Stimulated activated CD4-positive, alpha-beta T cell treated with anti-CD3 and anti-CD28 coated beads, Interleukin-1b, Interleukin-23, amount 100 ng/mL, for 48 hours (primary cell): Measurements from ENCODE around the gene BICC1.

Experiments
- DNase-seq: peaks from one replicate; pipeline ENCODE4 v3.0.0-alpha.2; 2020

Gene BICC1

DNA sequence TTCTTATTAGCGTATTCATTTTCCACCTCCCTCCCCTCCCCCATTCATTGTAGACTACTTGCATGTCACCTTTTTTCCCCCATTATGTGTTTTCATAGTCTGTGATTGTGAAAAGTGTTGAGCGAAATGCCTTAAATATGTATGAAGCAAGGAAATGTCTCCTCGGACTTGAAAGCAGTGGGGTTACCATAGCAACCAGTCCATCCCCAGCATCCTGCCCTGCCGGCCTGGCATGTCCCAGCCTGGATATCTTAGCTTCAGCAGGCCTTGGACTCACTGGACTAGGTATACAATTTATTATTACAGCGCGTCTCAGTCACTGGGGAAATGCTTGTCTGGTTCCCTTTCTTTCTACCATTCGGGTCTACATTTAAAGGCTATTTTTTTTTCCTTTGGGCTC, 283.6 kb downstream of the BICC1 start:
- DNase-seq: no peak

DNA sequence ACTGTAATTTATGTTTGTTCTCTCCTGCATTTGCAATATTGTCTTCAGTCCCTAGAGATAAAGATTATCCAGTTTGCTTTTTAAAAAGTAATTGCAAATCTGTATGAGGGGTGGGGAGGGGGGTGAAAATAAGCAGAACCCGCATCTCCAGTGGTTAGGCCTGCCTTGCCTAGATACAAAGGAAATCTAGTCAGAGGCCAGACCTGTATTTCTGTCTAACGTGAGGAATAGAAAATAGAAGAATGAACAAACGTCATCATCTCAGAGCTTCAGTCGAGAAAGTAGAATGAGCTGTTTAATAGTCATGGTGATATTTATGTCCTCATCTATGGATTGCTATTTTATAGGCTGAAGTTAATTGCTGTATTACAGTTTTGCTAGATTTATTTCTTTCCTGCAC, 284.2 kb downstream of the BICC1 start:
- DNase-seq: no peak

DNA sequence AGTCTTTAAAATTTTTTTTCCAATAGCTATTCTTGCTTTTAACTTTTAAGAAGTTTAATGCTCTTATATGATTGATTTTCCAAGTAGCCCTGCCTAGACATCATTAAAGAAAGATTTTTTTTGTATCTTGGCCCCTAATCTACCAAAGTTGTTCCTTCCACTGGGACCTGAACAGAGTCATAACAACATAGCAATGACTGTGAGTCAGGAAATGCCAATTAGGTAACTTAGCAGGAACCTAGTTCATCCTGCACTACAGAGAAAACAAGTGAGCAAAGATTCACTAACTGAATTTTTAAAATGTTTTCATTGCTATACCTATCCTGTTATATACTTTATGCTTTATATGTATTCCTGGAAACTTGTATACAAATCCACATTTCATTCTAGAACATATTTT, 284.7 kb downstream of the BICC1 start:
- DNase-seq: no peak

DNA sequence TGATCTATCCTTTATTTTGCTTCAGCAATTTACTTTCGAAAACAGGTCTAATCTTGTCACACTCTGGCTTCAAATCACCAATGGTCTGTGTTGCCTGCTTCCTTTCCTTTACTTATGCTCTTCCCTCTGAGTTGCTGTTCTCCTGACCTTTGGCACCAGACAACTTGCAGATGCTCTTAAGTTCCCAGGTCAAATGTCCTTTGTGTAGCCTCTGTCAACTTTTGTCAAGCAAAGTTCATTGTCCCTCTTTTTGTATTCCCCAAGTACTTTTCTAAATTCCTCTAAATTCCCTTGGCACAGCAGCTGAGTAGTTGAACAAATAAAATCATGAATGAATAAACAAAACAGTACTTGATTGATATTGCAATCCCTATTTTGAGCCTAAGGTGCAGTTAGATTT, 289.4 kb downstream of the BICC1 start:
- DNase-seq: no peak

DNA sequence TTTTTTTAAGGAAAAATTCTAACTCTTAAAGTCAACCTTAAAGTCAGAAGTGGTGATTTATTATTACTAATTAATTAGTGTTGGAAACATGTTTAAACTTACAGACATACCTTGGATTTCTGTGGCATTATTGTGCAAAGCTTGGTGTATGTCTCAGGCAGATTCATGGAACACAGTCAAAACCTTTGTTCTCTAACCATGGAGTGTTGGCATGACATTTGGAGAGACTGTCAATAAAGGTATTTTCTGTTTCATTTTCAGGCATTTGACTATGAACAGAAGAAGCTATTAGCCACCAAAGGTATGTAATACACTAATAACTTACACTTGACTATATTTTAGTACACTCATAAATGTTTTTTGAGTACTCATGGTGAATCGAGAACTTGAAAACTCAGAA, 293.7 kb downstream of the BICC1 start:
- no peak for DNase-seq

DNA sequence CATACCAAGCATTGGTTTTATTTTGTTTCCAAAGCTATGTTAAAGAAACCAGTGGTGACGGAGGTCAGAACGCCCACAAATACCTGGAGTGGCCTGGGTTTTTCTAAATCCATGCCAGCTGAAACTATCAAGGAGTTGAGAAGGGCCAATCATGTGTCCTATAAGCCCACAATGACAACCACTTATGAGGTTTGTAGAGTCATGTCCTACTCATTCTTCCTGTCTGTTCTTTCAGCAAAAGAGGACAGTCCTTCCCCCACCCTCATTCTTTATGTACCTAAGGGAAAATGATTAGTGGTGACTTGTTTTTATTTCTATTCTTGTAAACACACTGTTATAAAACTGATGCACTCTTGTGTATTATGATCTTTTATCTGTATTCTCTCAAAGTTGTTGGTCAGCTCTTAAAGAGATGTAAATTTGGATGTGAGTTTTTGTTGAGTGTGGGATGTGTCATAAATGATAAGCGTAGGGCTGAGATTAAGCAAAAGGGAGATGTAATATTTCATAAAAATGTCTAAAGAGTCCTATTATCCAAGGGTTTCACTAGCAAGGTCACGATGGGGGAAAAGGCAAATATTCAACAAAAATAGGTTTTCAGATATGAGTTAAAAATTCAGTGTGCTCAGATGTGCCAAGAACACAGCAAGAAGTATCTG, 294.4 kb downstream of the BICC1 start:
- no peak for DNase-seq

DNA sequence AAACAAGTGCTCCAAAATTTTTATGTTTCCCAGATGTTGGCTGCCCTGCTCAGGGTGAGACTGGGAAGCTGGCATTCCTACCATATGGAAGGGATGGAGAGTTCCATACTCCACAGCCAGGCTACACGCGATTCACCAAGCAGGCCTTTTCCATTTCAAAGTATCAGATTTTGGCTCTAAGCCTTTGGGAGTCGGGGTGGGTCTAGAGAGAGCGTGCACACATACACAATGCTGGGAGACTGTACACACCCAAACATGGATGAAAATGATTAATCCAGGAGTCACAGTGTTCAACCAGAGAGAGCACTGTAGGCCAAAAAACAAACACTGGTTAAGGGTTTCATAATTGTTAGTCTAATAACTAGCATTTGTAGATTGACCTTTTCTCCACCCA, 295.0 kb downstream of the BICC1 start:
- no peak for DNase-seq

DNA sequence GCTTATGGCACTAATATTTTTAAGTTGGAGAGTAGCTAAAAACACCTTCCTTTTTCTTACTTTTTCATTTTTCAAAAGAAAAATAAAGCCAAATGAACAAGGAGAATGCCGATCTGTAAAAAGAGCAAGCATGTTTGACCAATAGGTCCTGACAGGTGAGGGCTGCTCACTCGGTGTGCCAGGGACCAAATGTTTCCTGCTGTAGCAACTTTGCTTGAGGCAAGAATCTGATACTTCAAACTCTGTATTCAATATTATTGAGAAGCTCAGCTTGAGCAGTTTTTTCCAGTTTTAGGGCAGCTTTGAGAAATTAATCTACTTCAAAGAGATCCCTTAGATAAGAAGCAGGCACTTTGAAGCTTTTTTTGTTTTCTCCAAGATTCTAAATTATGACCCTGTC, 298.1 kb downstream of the BICC1 start:
- no peak for DNase-seq

DNA sequence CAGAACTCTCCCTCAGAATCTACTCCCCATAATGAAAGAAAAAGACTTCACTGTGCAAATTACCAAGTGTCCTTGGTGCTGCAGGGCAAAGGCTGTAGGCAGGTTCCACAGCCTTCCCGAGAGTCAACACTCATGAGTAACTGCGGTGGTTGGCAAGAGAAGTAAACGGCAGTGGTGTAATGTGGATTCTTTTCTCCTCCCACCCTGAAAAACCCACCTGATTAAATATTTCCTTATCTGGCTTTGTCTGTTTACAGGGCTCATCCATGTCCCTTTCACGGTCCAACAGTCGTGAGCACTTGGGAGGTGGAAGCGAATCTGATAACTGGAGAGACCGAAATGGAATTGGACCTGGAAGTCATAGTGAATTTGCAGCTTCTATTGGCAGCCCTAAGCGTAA, 300.9 kb downstream of the BICC1 start:
- no peak for DNase-seq

DNA sequence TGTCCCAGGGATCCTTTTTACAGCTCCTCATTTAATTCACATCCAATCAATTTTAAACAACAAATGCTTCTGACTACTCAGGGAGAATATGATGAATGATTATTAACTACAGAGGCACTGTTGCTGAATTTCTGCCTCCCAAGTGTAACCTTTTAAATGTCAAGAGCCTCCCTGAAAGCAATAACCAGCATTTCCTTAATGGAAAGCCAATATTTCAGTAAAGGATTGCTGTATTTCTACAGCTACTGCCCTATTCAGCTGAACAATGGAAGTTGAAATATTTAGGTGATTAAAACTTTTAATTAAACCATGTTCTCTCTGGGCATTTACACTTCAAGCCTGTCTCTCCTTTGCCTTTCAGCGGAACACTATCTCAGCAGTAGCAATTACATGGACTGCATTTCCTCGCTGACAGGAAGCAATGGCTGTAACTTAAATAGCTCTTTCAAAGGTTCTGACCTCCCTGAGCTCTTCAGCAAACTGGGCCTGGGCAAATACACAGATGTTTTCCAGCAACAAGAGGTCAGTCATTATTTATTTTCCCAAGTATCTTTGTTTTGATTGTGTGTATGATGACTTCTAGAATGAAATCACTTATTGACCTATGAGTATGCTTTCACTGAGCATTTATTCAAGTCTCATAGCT, 304.7 kb downstream of the BICC1 start:
- no peak for DNase-seq

DNA sequence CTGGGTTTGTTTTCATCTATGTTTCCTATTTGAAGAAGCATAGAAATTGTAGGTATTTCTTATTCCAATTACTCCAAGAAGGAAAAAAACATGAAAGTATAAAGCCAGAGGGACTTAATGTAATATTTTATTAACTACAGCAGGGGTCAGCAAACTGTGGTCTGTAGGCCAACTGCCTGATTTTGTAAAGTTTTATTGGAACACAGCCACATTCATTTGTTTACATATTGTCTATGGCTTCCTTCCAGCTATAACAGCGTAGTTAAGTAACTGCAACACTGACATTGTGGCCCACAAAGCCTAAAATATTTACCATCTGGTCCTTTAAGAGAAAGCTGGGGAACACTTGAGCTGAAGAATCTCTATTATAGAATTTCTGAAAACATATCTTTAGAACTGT, 306.2 kb downstream of the BICC1 start:
- DNase-seq: no peak

DNA sequence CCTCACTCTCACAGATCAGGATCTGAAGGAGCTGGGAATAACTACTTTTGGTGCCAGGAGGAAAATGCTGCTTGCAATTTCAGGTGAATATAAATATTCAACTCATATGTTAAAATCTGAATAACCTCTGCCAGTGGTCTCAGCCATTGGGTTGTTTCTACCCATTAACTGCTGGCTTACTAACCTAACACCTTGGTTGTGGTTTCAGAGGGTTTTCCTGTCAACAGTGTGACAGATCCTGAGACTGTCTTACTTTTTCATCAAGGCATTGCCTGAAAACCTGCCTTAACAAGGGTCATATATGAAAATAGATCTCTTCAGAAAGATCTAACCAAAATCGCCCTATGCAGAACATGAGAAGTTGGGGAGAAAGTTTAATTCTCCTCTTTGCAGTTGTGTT, 307.7 kb downstream of the BICC1 start:
- DNase-seq: no peak

DNA sequence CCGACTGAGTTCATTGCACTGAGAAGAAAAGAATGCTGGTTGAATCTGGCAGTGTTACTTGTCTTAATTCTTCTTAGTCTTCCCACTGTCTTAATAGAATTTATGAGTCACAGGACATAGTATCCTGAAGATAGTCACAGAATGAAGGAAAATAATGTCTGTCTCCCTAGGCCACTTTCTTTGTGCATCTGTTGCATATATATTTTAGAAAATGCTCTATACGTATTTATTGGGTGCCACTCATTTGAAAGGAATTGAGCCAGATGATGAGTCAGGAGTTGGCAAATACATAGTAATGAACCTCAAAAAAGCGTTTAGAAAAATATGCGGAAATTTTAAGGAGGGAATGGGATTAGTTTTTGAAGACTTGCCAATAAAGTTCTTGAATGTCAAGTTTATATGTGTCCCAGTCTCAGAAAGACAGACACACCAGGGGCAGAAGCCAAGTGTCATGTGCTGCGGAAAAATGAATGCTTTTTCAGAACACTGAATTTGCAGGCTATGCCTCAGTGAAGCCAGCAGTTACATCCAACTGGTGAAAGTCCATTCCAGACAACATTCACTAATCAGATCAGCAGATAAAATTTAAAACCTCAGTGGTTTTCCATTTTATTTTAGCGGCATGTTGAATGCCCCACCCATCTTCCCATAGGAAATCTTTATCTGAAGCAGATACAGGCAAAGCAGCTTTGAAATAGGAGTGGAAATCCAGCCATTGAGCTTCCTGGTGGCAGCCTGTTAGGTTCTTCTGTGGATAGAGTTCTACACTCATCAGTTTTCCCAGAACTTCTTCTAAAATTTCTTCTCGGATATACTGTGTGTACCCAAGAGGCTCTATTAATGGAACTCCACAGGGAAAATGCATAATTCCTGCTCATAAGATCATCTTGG, 308.4 kb downstream of the BICC1 start:
- no peak for DNase-seq

DNA sequence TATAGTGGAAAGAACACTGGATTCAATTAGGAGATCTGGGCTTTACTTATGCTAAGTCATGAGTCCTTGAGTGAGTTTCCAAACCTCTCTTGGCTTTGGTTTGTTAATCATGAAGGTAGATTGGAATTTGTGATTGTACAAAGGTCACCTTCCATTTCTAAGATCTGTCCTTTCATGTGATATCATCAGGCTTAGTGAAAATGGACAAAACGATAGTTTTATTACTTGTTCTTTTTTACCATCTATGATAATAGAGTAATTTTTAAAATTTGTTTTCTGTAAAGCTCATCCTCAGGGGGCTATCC, 309.0 kb downstream of the BICC1 start:
- DNase-seq: no peak

DNA sequence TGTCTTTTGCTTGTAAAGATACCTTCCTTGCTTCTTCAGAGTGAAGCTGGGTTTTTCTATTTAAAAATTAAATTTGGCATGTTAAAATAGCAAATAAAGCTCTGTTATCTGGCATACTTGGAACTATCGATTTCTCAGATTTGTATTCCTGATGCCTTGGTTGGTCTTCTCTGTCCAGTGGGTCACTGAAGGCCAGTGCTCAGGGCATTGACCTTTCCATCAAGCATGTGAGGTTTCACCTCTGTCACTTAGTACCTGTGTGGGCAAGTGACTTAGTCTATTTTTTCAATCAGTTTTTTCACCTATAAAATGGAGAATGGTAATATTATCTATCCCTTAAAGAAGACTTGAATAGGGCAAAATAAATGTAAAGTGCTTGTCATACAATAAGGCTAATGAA, 311.3 kb downstream of the BICC1 start:
- no peak for DNase-seq

DNA sequence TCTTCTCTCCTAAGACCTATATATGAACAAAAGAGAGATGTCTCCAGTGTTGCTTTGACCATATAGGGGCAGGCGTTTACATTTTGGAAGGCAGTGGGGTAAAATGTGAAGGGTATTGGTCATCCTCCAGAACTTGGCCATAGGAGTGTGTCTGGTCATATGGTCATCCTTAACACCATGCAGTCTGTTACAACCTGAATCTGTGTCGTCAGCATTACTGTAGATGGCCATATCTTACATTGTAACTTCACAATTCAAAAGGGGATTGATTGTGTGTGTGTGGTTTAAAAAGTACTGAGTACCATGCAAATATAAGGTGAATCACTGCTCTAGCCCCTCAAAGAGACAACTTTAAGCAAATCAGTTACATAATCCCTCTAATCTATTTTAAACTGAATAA, 311.7 kb downstream of the BICC1 start:
- no peak for DNase-seq

DNA sequence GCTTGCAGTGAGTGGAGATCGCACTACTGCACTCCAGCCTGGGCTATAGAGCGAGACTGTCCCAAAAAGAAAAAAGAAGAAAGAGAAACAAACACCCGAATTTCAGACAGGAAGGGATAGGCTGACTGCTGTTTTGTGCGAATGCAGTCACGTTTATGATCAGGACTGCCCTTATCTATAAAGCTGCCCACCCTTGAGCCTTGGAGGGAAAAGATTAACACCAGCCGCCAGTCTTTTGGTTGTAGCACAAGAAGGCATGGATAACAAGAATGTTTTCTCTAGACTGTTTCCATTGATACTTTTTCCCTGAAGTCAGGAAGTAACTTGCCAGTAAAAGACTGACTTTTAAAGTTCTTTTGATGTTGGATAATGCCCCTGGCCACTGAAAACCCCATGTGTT, 314.0 kb downstream of the BICC1 start:
- DNase-seq: no peak

DNA sequence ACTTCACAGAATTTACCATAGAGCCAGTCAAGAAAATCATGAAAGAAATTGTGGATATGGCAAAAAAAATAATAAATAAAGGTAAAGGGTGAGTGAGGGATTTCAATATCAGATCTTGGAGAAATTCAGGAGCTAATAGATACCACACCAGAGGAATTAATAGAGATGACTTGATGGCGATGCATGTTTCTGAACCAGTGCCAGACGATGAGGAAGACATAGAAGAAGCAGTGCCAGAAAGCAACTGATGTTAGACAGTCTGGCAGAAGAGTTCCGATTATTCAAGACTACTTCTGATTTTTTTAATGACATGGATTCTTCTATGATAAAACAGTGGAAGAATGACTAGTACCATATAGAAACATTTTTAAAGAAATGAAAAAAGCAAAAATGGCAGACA, 314.7 kb downstream of the BICC1 start:
- DNase-seq: no peak

DNA sequence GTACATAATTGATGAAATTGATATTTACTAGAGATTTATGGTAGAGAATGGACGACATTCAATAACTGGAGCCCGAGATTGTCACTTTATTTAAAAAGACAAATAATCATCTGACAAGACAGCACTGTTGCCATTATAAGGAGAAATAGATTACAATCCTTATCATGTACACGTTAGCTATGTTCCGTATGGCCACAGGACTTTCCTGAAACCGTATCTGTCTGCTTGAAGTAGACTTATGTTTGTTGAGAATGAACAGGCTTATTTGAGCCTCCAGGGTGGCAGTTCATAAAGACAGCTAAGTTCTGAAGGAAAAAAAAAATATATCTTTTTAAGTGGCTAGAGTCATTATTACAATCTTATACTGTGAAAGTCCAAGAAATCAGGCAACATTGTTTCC, 317.2 kb downstream of the BICC1 start:
- no peak for DNase-seq

DNA sequence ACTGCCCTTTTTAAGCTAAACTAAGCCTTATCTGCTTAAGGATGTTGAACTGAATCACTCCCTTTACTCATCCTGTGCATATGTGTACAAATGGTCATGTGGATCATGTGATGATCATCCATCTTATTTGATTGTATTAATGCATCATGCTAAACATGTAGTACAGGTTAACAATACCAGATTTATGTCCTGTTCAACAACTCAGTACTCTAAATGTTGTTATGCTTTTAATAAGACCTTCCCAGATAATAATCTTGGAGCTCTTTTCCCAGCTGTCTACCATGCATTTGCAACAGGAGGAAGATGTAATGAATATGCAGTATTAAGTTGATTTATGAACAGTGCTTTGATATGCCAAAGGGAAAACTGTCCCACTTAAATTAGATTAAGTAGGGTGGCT, 318.0 kb downstream of the BICC1 start:
- DNase-seq: no peak

DNA sequence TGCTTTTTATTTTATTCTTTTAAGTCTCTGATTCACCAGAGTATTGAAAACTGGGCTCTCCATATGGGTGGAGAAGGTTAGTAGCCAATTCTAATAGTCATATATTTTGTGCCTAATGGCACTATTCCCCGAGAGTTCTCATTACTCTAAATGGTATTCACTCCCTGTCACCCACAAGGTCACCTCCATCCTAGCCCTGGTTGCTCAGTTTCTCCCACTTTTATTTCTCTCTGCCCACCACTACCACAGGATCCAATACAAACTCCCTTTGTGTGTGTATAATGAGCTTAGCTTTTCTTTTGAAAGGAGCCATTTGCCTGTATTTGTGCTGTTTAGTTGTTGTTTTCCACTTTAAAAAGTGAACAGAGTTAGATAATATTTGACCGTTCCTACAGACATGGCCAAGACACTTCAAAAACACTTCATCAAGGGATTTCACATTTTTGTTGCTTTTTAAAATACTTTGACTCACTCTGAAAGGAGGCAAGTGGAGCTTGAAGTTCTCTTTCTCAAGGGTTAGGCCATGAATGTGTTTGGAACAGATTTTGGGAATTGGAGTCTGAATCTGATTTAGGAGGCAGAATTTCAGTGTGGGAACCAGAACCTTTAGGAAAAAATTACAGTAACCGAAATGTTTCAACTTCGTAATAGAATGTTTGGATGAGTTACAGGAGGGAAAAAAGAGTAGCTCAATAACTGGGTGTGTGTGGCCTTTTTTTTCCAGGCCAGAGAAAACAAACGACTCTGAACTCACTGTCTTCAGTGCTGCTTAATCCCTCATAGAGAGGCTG, 321.3 kb downstream of the BICC1 start:
- no peak for DNase-seq

DNA sequence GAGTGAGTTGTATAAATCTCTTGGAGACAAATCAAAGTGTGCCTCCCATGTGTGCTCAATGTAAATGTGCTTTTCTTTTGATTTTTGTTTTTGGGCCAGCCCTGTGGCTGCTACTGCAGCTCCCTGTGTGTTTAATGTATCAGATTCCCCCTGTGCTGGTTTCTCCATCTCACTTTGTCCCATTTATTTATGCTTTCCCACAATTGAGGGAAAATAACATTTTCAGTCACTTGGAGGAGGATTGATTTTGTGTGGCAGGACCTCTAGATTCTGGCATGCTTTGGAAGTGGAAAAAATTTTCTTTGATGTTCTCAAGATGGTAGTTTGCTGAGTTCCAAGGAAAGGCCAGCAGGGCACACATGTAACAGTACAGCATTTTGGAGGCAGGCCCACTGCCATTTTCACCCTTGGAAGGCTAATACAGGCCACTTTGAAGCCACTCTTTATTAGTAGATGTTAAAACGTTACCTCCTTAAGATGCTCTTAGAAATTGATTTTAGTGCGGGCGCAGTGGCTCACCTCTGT, 323.6 kb downstream of the BICC1 start:
- no peak for DNase-seq

DNA sequence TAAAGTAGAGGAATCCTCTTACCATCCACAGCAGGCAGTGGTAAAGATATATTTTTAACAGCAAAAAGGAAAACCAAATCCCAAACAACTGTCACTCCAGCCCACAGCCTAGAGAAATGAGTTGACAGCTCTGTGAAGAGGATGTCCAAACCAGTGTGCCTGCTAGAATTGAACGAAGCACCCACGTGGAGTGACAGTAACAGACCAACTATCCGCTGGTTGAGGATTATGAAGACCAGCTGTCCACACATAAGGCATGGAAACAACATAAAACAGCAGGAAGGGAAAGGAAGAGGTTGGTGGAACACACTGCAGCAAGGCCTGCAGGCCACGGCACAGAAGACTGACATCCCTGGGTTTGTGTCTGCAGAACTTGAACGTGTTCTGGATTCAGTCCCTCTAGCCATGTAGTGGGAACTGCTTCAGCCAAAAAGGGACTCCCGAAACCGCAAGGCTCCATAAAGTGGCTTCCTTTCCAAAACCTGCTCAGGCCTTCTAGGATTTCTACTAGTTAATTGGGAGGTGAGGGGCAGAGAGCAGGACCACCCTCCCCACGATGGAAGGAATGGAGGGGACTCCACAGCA, 324.4 kb downstream of the BICC1 start:
- no peak for DNase-seq
